ENCODE data around the gene MGME1. TPM values are rescaled to one million over a fixed set of nuclear protein-coding genes. Genes with fewer than 3 reads are reported as not detected.

The MGME1 gene
- polyA plus RNA-seq (2013): 37.6 TPM

- POLR2A ChIA-PET: interaction anchor here (1.2 to 2.1 kb wide), 3 partner anchors 10 to 25 kb away, joined by 3 to 10 read pairs (median 4); no protein-coding TSS in a partner anchor
- Histone ChIP-seq H3K4me1 (ENCODE audit: control extremely low read depth in 1 of 4, control insufficient read depth in 4 of 4, insufficient read depth in 4 of 4, low read length in 3 of 4) (peaks cover 39 to 79% (median 59%) of the 10 kb centered on the region in 4 experiments), H3K4me3 (ENCODE audit: control insufficient read depth in 1 of 7, extremely low read depth in 1 of 7, insufficient read depth in 4 of 7, low read depth in 2 of 7, low read length in 6 of 7) (peak within 1 kb of the TSS; percentile 88 to 99 (median 92)), H3K27ac (ENCODE audit: insufficient read depth in 1 of 2, low read depth in 1 of 2, low read length in 2 of 2, poor library complexity in 1 of 2, severe bottlenecking in 2 of 2) (peak within 1 kb of the TSS; percentile 93 to 97), H3K36me3 (ENCODE audit: control insufficient read depth in 4 of 4, insufficient read depth in 4 of 4, low read length in 3 of 4) (peaks cover 0 to 22% (median under 1%) of the 10 kb centered on the region in 4 experiments), H3K9me3 (ENCODE audit: control extremely low read depth in 1 of 5, control insufficient read depth in 4 of 5, insufficient read depth in 2 of 5, low read depth in 1 of 5, low read length in 4 of 5) (no peaks in the 10 kb centered on the region), H3K27me3 (replicated peaks in 2 of 5; ENCODE audit: control insufficient read depth in 4 of 5, insufficient read depth in 5 of 5, low read length in 4 of 5) (no peaks in the 10 kb centered on the region)
- WGBS (ENCODE audit: insufficient coverage): 0% methylated on average over 94 of the region's 96 CpGs
- peak; percentile 99 to 100 (median 100) for DNase-seq
- CTCF ChIA-PET: interaction anchor here (0.8 to 5.6 kb wide), 5 partner anchors 10 to 26 kb away, joined by 4 to 30 read pairs (median 7); no protein-coding TSS in a partner anchor
These were observed at the start of gene MGME1, which contains the start of gene SNX5 for GRCh38 chr20:17968366-17969277. Gene MGME1, plus strand, starts transcription at chr20:17969018. Its CDS starts 842 bp downstream, at chr20:17969860. Gene SNX5, minus strand, starts transcription at chr20:17968794. Its CDS starts 369 bp downstream, at chr20:17968425.

GRCh38 chr20:17919149-17919548, 49.7 kb upstream of the MGME1 start:
- Histone ChIP-seq H3K4me1 (ENCODE audit: control extremely low read depth in 1 of 4, control insufficient read depth in 4 of 4, insufficient read depth in 4 of 4, low read length in 3 of 4) (peaks cover 0 to 13% (median 9%) of the 10 kb centered on the region in 4 experiments), H3K27me3 (replicated peaks in 2 of 5; ENCODE audit: control insufficient read depth in 4 of 5, insufficient read depth in 5 of 5, low read length in 4 of 5) (no peaks in the 10 kb centered on the region), H3K27ac (ENCODE audit: insufficient read depth in 1 of 2, low read depth in 1 of 2, low read length in 2 of 2, poor library complexity in 1 of 2, severe bottlenecking in 2 of 2) (no peak overlapping the region), H3K9me3 (ENCODE audit: control extremely low read depth in 1 of 5, control insufficient read depth in 4 of 5, insufficient read depth in 2 of 5, low read depth in 1 of 5, low read length in 4 of 5) (no peaks in the 10 kb centered on the region), H3K36me3 (ENCODE audit: control insufficient read depth in 4 of 4, insufficient read depth in 4 of 4, low read length in 3 of 4) (no peaks in the 10 kb centered on the region), H3K4me3 (ENCODE audit: control insufficient read depth in 1 of 7, extremely low read depth in 1 of 7, insufficient read depth in 4 of 7, low read depth in 2 of 7, low read length in 6 of 7) (no peak overlapping the region)
- ChIA-PET POLR2A (interaction anchor here (0.7 kb wide), 1 partner anchor 406 kb away, joined by 4 read pairs; no protein-coding TSS in a partner anchor), CTCF (no interaction called here)
- no peak for DNase-seq
- 100% methylated on average over 4 of the region's 8 CpGs for WGBS (ENCODE audit: insufficient coverage)

DNA sequence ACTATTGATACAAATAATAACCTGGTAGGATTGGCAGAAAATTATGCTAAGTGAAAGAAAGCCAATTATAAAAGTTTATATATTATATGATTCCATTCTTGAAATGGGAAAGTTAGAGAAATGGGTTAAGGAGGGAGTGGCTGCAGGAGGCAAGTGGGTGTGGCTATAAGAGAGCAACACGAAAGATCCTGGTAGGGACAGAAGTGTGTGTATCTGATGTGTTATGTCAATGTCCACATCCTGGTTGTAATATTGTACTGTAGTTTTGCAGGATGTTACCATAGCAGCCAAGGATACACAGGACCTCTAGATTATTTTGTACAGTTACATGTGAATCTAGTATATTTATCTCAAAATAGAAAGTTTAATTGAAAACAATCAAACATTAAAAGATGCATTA, 47.0 kb upstream of the MGME1 start:
- Histone ChIP-seq H3K27me3 (replicated peaks in 2 of 5; ENCODE audit: control insufficient read depth in 4 of 5, insufficient read depth in 5 of 5, low read length in 4 of 5) (peaks cover 0 to 2% (median 0%) of the 10 kb centered on the region in 5 experiments), H3K4me3 (ENCODE audit: control insufficient read depth in 1 of 7, extremely low read depth in 1 of 7, insufficient read depth in 4 of 7, low read depth in 2 of 7, low read length in 6 of 7) (no peak overlapping the region), H3K36me3 (ENCODE audit: control insufficient read depth in 4 of 4, insufficient read depth in 4 of 4, low read length in 3 of 4) (no peaks in the 10 kb centered on the region), H3K4me1 (ENCODE audit: control extremely low read depth in 1 of 4, control insufficient read depth in 4 of 4, insufficient read depth in 4 of 4, low read length in 3 of 4) (peaks cover 0 to 4% (median 3%) of the 10 kb centered on the region in 4 experiments), H3K27ac (ENCODE audit: insufficient read depth in 1 of 2, low read depth in 1 of 2, low read length in 2 of 2, poor library complexity in 1 of 2, severe bottlenecking in 2 of 2) (no peak overlapping the region), H3K9me3 (ENCODE audit: control extremely low read depth in 1 of 5, control insufficient read depth in 4 of 5, insufficient read depth in 2 of 5, low read depth in 1 of 5, low read length in 4 of 5) (no peaks in the 10 kb centered on the region)
- WGBS (ENCODE audit: insufficient coverage): 0% methylated on average over 1 of the region's 1 CpG
- DNase-seq: peak in 1 of 3 donors; percentile 21
- ChIA-PET POLR2A (interaction anchor here (0.6 kb wide), 1 partner anchor 1012 kb away, joined by 4 read pairs; no protein-coding TSS in a partner anchor), CTCF (interaction anchor here (1.3 kb wide), 1 partner anchor 17 kb away, joined by 3 read pairs; no protein-coding TSS in a partner anchor)

- POLR2A ChIA-PET: no interaction called here
- no peak overlapping the region for H3K4me3 ChIP-seq (ENCODE audit: control insufficient read depth in 1 of 7, extremely low read depth in 1 of 7, insufficient read depth in 4 of 7, low read depth in 2 of 7, low read length in 6 of 7)
- no peak overlapping the region for H3K27ac ChIP-seq (ENCODE audit: insufficient read depth in 1 of 2, low read depth in 1 of 2, low read length in 2 of 2, poor library complexity in 1 of 2, severe bottlenecking in 2 of 2)
- peaks cover 0 to 2% (median 0%) of the 10 kb centered on the region in 5 experiments for H3K27me3 ChIP-seq (replicated peaks in 2 of 5; ENCODE audit: control insufficient read depth in 4 of 5, insufficient read depth in 5 of 5, low read length in 4 of 5)
- no peaks in the 10 kb centered on the region for H3K36me3 ChIP-seq (ENCODE audit: control insufficient read depth in 4 of 4, insufficient read depth in 4 of 4, low read length in 3 of 4)
- CTCF ChIA-PET: no interaction called here
- no peaks in the 10 kb centered on the region for H3K4me1 ChIP-seq (ENCODE audit: control extremely low read depth in 1 of 4, control insufficient read depth in 4 of 4, insufficient read depth in 4 of 4, low read length in 3 of 4)
- 89% methylated on average over 10 of the region's 11 CpGs for WGBS (ENCODE audit: insufficient coverage)
- DNase-seq: peak in 2 of 3 donors; percentile 12 to 19
- no peaks in the 10 kb centered on the region for H3K9me3 ChIP-seq (ENCODE audit: control extremely low read depth in 1 of 5, control insufficient read depth in 4 of 5, insufficient read depth in 2 of 5, low read depth in 1 of 5, low read length in 4 of 5)
These were observed 43.5 kb upstream of the MGME1 start for GRCh38 chr20:17925141-17925939.

- WGBS (ENCODE audit: insufficient coverage): no CpG with 5 or more reads among the region's 1 CpG
- CTCF ChIA-PET: interaction anchor here (1.3 kb wide), 1 partner anchor 47 kb away, joined by 3 read pairs; no protein-coding TSS in a partner anchor
These were observed 42.9 kb upstream of the MGME1 start for GRCh38 chr20:17925940-17926300.

DNA sequence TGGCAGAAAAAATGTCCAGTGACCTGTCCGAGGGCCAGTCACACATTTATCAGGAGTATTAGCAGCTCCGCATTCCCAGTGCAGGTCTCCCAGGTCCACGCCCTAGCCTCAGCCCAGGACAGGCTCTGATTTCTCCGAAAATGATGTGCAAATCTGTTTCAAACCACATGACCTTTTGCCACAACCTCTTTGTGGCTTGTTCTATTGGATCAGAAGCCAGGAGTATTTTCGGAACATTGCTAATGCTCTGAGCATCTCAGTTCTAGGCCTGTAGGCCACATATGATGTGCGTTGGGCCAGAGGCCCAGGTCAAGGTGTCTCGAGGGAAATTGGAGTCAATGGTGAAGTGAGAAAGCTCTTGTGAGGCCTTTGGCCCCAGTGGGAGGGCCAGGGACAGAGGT, 40.6 kb upstream of the MGME1 start:
- DNase-seq: no peak
- Histone ChIP-seq H3K4me1 (ENCODE audit: control extremely low read depth in 1 of 4, control insufficient read depth in 4 of 4, insufficient read depth in 4 of 4, low read length in 3 of 4) (no peaks in the 10 kb centered on the region), H3K9me3 (ENCODE audit: control extremely low read depth in 1 of 5, control insufficient read depth in 4 of 5, insufficient read depth in 2 of 5, low read depth in 1 of 5, low read length in 4 of 5) (no peaks in the 10 kb centered on the region), H3K36me3 (ENCODE audit: control insufficient read depth in 4 of 4, insufficient read depth in 4 of 4, low read length in 3 of 4) (no peaks in the 10 kb centered on the region), H3K27ac (ENCODE audit: insufficient read depth in 1 of 2, low read depth in 1 of 2, low read length in 2 of 2, poor library complexity in 1 of 2, severe bottlenecking in 2 of 2) (no peak overlapping the region), H3K27me3 (replicated peaks in 2 of 5; ENCODE audit: control insufficient read depth in 4 of 5, insufficient read depth in 5 of 5, low read length in 4 of 5) (peaks cover 0 to 2% (median 0%) of the 10 kb centered on the region in 5 experiments), H3K4me3 (ENCODE audit: control insufficient read depth in 1 of 7, extremely low read depth in 1 of 7, insufficient read depth in 4 of 7, low read depth in 2 of 7, low read length in 6 of 7) (no peak overlapping the region)
- POLR2A ChIA-PET: no interaction called here
- WGBS (ENCODE audit: insufficient coverage): over 99% methylated on average over 7 of the region's 7 CpGs
- CTCF ChIA-PET: no interaction called here

More at GRCh38 chr20:17925940-17926300, 42.9 kb upstream of the MGME1 start:
- Histone ChIP-seq H3K27me3 (replicated peaks in 2 of 5; ENCODE audit: control insufficient read depth in 4 of 5, insufficient read depth in 5 of 5, low read length in 4 of 5) (peaks cover 0 to 2% (median 0%) of the 10 kb centered on the region in 5 experiments), H3K4me3 (ENCODE audit: control insufficient read depth in 1 of 7, extremely low read depth in 1 of 7, insufficient read depth in 4 of 7, low read depth in 2 of 7, low read length in 6 of 7) (no peak overlapping the region), H3K36me3 (ENCODE audit: control insufficient read depth in 4 of 4, insufficient read depth in 4 of 4, low read length in 3 of 4) (no peaks in the 10 kb centered on the region), H3K4me1 (ENCODE audit: control extremely low read depth in 1 of 4, control insufficient read depth in 4 of 4, insufficient read depth in 4 of 4, low read length in 3 of 4) (no peaks in the 10 kb centered on the region), H3K27ac (ENCODE audit: insufficient read depth in 1 of 2, low read depth in 1 of 2, low read length in 2 of 2, poor library complexity in 1 of 2, severe bottlenecking in 2 of 2) (no peak overlapping the region), H3K9me3 (ENCODE audit: control extremely low read depth in 1 of 5, control insufficient read depth in 4 of 5, insufficient read depth in 2 of 5, low read depth in 1 of 5, low read length in 4 of 5) (no peaks in the 10 kb centered on the region)
- POLR2A ChIA-PET: no interaction called here
- DNase-seq: no peak

Measured in common myeloid progenitor, CD34-positive (primary cell).